Measurements from ENCODE around the gene NDUFB2. TPM values are rescaled to one million over a fixed set of nuclear protein-coding genes. Genes with fewer than 3 reads are reported as not detected.

Gene NDUFB2
- total and polyA plus RNA-seq, 2 of the 13 experiments (the other 11 are each of a cell fraction or from before 2014, with no cell fraction given), result 206 to 221 TPM

DNA sequence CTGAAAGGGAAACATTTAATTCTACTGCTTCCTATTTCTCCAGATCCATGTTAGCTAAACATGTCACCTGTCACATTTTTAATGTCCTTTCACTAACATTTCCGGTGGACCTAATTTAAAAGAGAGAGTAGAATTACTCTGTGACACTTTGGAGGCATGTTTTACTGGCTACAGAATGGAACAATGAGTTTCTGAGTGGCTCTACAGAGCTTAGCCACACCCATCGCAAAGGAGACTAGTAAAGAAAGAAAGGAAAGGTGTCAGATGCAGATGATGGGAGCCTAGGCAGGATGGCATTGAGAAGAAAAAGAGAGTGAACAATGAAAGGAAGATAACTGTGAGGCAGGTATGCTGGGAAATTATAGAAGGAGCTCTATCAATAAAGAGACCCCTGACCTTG lies 35.9 kb downstream of the NDUFB2 start:
- H3K27ac ChIP-seq (ENCODE audit: extremely low read length, insufficient read depth, low read length), result no peak overlapping the region
- no peaks in the 10 kb centered on the region for H3K9me3 ChIP-seq (ENCODE audit: low read length)
- no peaks in the 10 kb centered on the region for H3K79me2 ChIP-seq (ENCODE audit: insufficient read depth, low read length)
- H3K4me2 ChIP-seq (ENCODE audit: low read depth, low read length), result no peak overlapping the region
- no peak for ATAC-seq
- DNase-seq (ENCODE audit: low spot score), result no peak
- H3K4me1 ChIP-seq (ENCODE audit: insufficient read depth, low read length), result no peaks in the 10 kb centered on the region
- H3K9ac ChIP-seq (ENCODE audit: insufficient read depth, low read depth, low read length), result no peak overlapping the region
- no TSS peak for BruUV-seq (replicated peaks)
- H3K36me3 ChIP-seq (replicated peaks in 1 of 2; ENCODE audit: control insufficient read depth in 1 of 2, insufficient read depth in 2 of 2, low read length in 2 of 2), result peaks cover 4 to 8% of the 10 kb centered on the region in 2 experiments; a peak in 3 of 5 replicates
- in situ Hi-C loops (cut with HindIII; ENCODE audit: extremely low pct_ligation_motif_present, low pct_unique_long_range_greater_than_20kb), result no loop called here
- intact Hi-C loops (cut with micrococcal nuclease; ENCODE audit: unreplicated experiment), result no loop called here
- no peak overlapping the region for H2AFZ ChIP-seq (ENCODE audit: low read length)
- H3K27me3 ChIP-seq (ENCODE audit: control insufficient read depth in 1 of 2, insufficient read depth in 2 of 2, low read length in 2 of 2), result no peaks in the 10 kb centered on the region
- CTCF ChIA-PET (ENCODE audit: low intra/inter-chr PET ratio, low total read pairs), result no interaction called here
- TF ChIP-seq KDM6A (CRISPR knock-in tag; IDR thresholded peaks at IDR 0.05; ENCODE audit: low read depth), result no peak
- no peak overlapping the region for H3K4me3 ChIP-seq (replicated peaks in 1 of 3; ENCODE audit: insufficient read depth in 1 of 3, low read depth in 2 of 3, low read length in 3 of 3)
- no peak for FAIRE-seq
- WGBS (ENCODE audit: low lambda C conversion rate), result 97% methylated on average over 2 of the region's 2 CpGs
- POLR2A ChIA-PET, result no interaction called here
- H4K20me1 ChIP-seq (ENCODE audit: insufficient read depth, low read length), result no peaks in the 10 kb centered on the region

DNA sequence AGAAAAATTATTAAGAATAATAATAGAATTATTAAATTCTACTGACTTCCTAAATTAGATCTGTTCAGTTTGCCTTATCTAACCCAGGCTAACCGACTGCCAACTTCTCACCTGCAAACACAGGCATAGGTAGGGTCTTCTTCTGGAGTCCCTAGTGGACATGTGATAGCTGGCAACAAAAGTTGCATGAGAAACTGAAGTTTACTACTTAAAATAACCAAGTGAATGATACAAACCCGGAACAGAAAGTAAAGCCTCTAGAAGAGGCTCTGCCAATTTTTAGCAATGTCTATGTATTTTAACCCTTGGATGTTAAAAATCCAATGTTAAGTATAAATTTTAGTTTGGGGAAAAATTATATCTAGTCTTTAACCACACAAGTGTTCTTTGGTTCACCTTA lies 37.6 kb downstream of the NDUFB2 start:
- no peak for TF ChIP-seq ZNF761 (CRISPR knock-in tag; conservative IDR thresholded peaks at IDR 0.05)
- no peak for TF ChIP-seq ZNF225 (CRISPR knock-in tag; IDR thresholded peaks at IDR 0.05)
- no peak for TF ChIP-seq ZNF619 (CRISPR knock-in tag; IDR thresholded peaks at IDR 0.05)
- TF ChIP-seq ZNF350 (CRISPR knock-in tag; IDR thresholded peaks at IDR 0.05; ENCODE audit: borderline replicate concordance, low read depth), result no peak
- TF ChIP-seq, protein P1, sequence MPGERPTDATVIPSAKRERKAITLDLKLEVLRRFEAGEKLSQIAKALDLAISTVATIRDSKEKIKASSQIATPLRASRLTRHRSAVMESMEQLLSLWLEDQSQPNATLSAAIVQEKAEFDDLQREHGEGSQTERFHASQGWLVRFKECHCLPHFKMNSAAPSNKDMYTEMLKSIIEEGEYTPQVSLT (CRISPR knock-in tag; IDR thresholded peaks at IDR 0.05; ENCODE audit: borderline replicate concordance, low read depth), result no peak
- no peak for TF ChIP-seq SATB2 (CRISPR knock-in tag; IDR thresholded peaks at IDR 0.05)
- TF ChIP-seq YY1 (IDR thresholded peaks at IDR 0.05; ENCODE audit: insufficient read depth, insufficient replicate concordance, low read depth, low read length), result no peak
- Histone ChIP-seq H3K4me2 (ENCODE audit: low read depth, low read length) (no peak overlapping the region), H3K4me1 (ENCODE audit: insufficient read depth, low read length) (no peaks in the 10 kb centered on the region), H3K9me3 (ENCODE audit: low read length) (no peaks in the 10 kb centered on the region), H3K9ac (ENCODE audit: insufficient read depth, low read depth, low read length) (no peak overlapping the region), H2AFZ (ENCODE audit: low read length) (no peak overlapping the region), H4K20me1 (ENCODE audit: insufficient read depth, low read length) (no peaks in the 10 kb centered on the region), H3K4me3 (replicated peaks in 1 of 3; ENCODE audit: insufficient read depth in 1 of 3, low read depth in 2 of 3, low read length in 3 of 3) (no peak overlapping the region), H3K36me3 (replicated peaks in 1 of 2; ENCODE audit: control insufficient read depth in 1 of 2, insufficient read depth in 2 of 2, low read length in 2 of 2) (peaks cover 5 to 20% of the 10 kb centered on the region in 2 experiments; a peak in 3 of 5 replicates), H3K27me3 (ENCODE audit: control insufficient read depth in 1 of 2, insufficient read depth in 2 of 2, low read length in 2 of 2) (no peaks in the 10 kb centered on the region), H3K79me2 (ENCODE audit: insufficient read depth, low read length) (no peaks in the 10 kb centered on the region), H3K27ac (ENCODE audit: extremely low read length, insufficient read depth, low read length) (no peak overlapping the region)
- ATAC-seq (no peak), FAIRE-seq (no peak), DNase-seq (ENCODE audit: low spot score) (no peak)
- in situ Hi-C loops (cut with HindIII; ENCODE audit: extremely low pct_ligation_motif_present, low pct_unique_long_range_greater_than_20kb), result no loop called here
- POLR2A ChIA-PET, result no interaction called here
- CTCF ChIA-PET (ENCODE audit: low intra/inter-chr PET ratio, low total read pairs), result no interaction called here
- WGBS (ENCODE audit: low lambda C conversion rate), result 92% methylated on average over 2 of the region's 2 CpGs
- intact Hi-C loops (cut with micrococcal nuclease; ENCODE audit: unreplicated experiment), result no loop called here
- BruUV-seq (replicated peaks), result no TSS peak
